Measurements from ENCODE around the gene MRGPRG. TPM values are rescaled to one million over a fixed set of nuclear protein-coding genes. Genes with fewer than 3 reads are reported as not detected.

Gene MRGPRG
- total and polyA plus RNA-seq, 9 of the 15 experiments (the other 6 are each of a cell fraction or from before 2014, with no cell fraction given), result not detected

- TF ChIP-seq SRSF9 (IDR thresholded peaks at IDR 0.05; ENCODE audit: borderline replicate concordance, low read depth, low read length), result no peak
- peak; percentile 93 for TF ChIP-seq ZFP36 (IDR thresholded peaks at IDR 0.05; ENCODE audit: low read depth, low read length, partially characterized antibody)
- TF ChIP-seq ELF2 (CRISPR knock-in tag; IDR thresholded peaks at IDR 0.05), result no peak
- TF ChIP-seq ZNF449 (CRISPR knock-in tag; IDR thresholded peaks at IDR 0.05), result no peak
- no peak for TF ChIP-seq BACH1 (tag; IDR thresholded peaks at IDR 0.05)
- no peak for TF ChIP-seq ZNF586 (CRISPR knock-in tag; conservative IDR thresholded peaks at IDR 0.05)
- no peak for TF ChIP-seq ZNF830 (CRISPR knock-in tag; IDR thresholded peaks at IDR 0.05)
- no peak for TF ChIP-seq RFX5 (IDR thresholded peaks at IDR 0.05; ENCODE audit: low read depth, low read length)
- no peak for TF ChIP-seq ZNF551 (CRISPR knock-in tag; IDR thresholded peaks at IDR 0.05)
- peak; percentile 76; the same call in 1 of the 2 replicates for TF ChIP-seq ZNF592 (IDR thresholded peaks at IDR 0.05)
- no peak for TF ChIP-seq ZNF696 (CRISPR knock-in tag; conservative IDR thresholded peaks at IDR 0.05)
- no peak for TF ChIP-seq ZNF316 (IDR thresholded peaks at IDR 0.05)
- TF ChIP-seq FOXA3 (CRISPR knock-in tag; conservative IDR thresholded peaks at IDR 0.05 in 1 of 2, IDR thresholded peaks at IDR 0.05 in 1 of 2), result no peak
- TF ChIP-seq MECOM (CRISPR knock-in tag; IDR thresholded peaks at IDR 0.05), result no peak
- TF ChIP-seq CAMTA2 (CRISPR knock-in tag; conservative IDR thresholded peaks at IDR 0.05), result no peak
- TF ChIP-seq IRF9 (tag; IDR thresholded peaks at IDR 0.05), result no peak
- no peak for TF ChIP-seq GMEB1 (CRISPR knock-in tag; IDR thresholded peaks at IDR 0.05)
- TF ChIP-seq ATF7 (IDR thresholded peaks at IDR 0.05), result 0 out of 2 replicates have a peak, but pooled peaks have one; percentile 13
- TF ChIP-seq ZFP30 (CRISPR knock-in tag; IDR thresholded peaks at IDR 0.05; ENCODE audit: borderline replicate concordance), result no peak
- TF ChIP-seq ILK (tag; IDR thresholded peaks at IDR 0.05; ENCODE audit: borderline replicate concordance, low read depth), result no peak
These were observed 13.5 kb upstream of the MRGPRG start, which contains the start of gene MRGPRE (continued) for GRCh38 chr11:3231851-3232744.

Data from K562 (cell line).